ENCODE results near the gene STK40.

GRCh38 chr1:36391271-36391670 is 5.5 kb upstream of the STK40 start:
- no peak for TF ChIP-seq POLR2A (IDR thresholded peaks at IDR 0.05)
- TF ChIP-seq, protein P1, sequence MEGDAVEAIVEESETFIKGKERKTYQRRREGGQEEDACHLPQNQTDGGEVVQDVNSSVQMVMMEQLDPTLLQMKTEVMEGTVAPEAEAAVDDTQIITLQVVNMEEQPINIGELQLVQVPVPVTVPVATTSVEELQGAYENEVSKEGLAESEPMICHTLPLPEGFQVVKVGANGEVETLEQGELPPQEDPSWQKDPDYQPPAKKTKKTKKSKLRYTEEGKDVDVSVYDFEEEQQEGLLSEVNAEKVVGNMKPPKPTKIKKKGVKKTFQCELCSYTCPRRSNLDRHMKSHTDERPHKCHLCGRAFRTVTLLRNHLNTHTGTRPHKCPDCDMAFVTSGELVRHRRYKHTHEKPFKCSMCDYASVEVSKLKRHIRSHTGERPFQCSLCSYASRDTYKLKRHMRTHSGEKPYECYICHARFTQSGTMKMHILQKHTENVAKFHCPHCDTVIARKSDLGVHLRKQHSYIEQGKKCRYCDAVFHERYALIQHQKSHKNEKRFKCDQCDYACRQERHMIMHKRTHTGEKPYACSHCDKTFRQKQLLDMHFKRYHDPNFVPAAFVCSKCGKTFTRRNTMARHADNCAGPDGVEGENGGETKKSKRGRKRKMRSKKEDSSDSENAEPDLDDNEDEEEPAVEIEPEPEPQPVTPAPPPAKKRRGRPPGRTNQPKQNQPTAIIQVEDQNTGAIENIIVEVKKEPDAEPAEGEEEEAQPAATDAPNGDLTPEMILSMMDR (IDR thresholded peaks at IDR 0.05) = no peak

Measured in uterus (tissue), 2 donors.